HCT116 (cell line): ENCODE results near the gene EPN1. TPM values are rescaled to one million over a fixed set of nuclear protein-coding genes. Genes with fewer than 3 reads are reported as not detected.
"Not testable (repeated sequence)": the region's sequence is repeated elsewhere in the genome, so short reads cannot be mapped to it uniquely, and the experiment has no call there.

Source experiments
- ATAC-seq: fragments of 200-7000 bp; cut with Tn5 transposase; 2 replicates; pipeline ENCODE4 v1.9.1; 2020; ENCODE audit warnings: mild to moderate bottlenecking, moderate library complexity
- BruUV-seq: library from RNA; stranded (reverse); fragments of 400-500 nt; replicated peaks from 2 replicates; lab custom pipeline; 2021; lab: Mats Ljungman, UMichigan
- CTCF ChIA-PET: fragments of 300-600 bp; sonication (Branson Sonifier 250); formaldehyde crosslinking; loops from one replicate; lab custom pipeline; 2021; ENCODE audit warnings: antibody characterized with exemption; lab: Charles Lee
- POLR2A ChIA-PET: fragments of 300-600, 350-600 bp; sonication (Branson Sonifier 250); formaldehyde crosslinking; loops from one replicate; lab custom pipeline; 2021; ENCODE audit warnings: antibody characterized with exemption; lab: Charles Lee
- RAD21 ChIA-PET, 2 experiments: fragments of 300-600 bp; sonication (Branson Sonifier 250); formaldehyde crosslinking; loops; one replicate each; lab custom pipeline; 2023; ENCODE audit warnings: low total read pairs in 2 of 2; ENCODE audit not compliant: uncharacterized antibody in 2 of 2, unreplicated experiment in 2 of 2, low non-redundant PET in 1 of 2; lab: Charles Lee
- DNase-seq: peaks from one replicate; pipeline ENCODE4 v3.0.0-alpha.2; 2010; ENCODE audit warnings: low read depth, low spot score
- H2AFZ ChIP-seq: fragments of 200-600 bp; shearing (Covaris generic), sonication (generic); 2 replicates; pipeline ENCODE4 v1.6.1; 2017; ENCODE audit warnings: low read depth, mixed run types, mixed read lengths, antibody characterized with exemption, low read length; ENCODE audit not compliant: poor library complexity, severe bottlenecking
- H3K27ac ChIP-seq: 2 replicates; pipeline ENCODE4 v1.5.1; 2012; ENCODE audit warnings: low read depth, low read length
- H3K27me3 ChIP-seq: fragments of 200-600 bp; sonication (generic); 2 replicates; pipeline ENCODE4 v1.6.1; 2016; ENCODE audit warnings: mixed run types, low read length, mixed read lengths; ENCODE audit not compliant: insufficient read depth
- H3K36me3 ChIP-seq, 2 experiments: fragments of 200-500 bp in 1 of 2; fragments of 200-600 bp in 1 of 2; sonication (Bioruptor generic) in 1 of 2; sonication (generic) in 1 of 2; 2 replicates each; pipeline versions ENCODE4 v1.5.1 to v1.6.1; 2014 to 2016; ENCODE audit warnings: low read length in 2 of 2, inconsistent platforms in 1 of 2, mixed read lengths in 1 of 2, mixed run types in 1 of 2; ENCODE audit not compliant: insufficient read depth in 2 of 2, control insufficient read depth in 1 of 2
- H3K4me1 ChIP-seq, 2 experiments: fragments of 200-600 bp in 1 of 2; sonication (generic) in 1 of 2; 2 replicates each; pipeline versions ENCODE4 v1.5.1 to v1.6.1; 2012 to 2017; ENCODE audit warnings: low read length in 2 of 2, inconsistent platforms in 1 of 2, mild to moderate bottlenecking in 1 of 2, mixed read lengths in 1 of 2, mixed run types in 1 of 2, moderate library complexity in 1 of 2; ENCODE audit not compliant: insufficient read depth in 2 of 2, control insufficient read depth in 1 of 2
- H3K4me2 ChIP-seq: fragments of 200-600 bp; sonication (generic); 2 replicates; pipeline ENCODE4 v1.6.1; 2017; ENCODE audit warnings: mixed run types, low read length, mixed read lengths
- H3K4me3 ChIP-seq, 2 experiments: fragments of 200-600 bp in 1 of 2; sonication (generic) in 1 of 2; replicated peaks in 1 of 2; 2 replicates each; pipeline ENCODE4 v1.5.1; 2011 to 2016; ENCODE audit warnings: low read length in 2 of 2, control low read depth in 1 of 2, low read depth in 1 of 2, mild to moderate bottlenecking in 1 of 2, mixed read lengths in 1 of 2, mixed run types in 1 of 2
- H3K79me2 ChIP-seq: fragments of 200-600 bp; sonication (generic); 2 replicates; pipeline ENCODE4 v1.6.1; 2017; ENCODE audit warnings: mild to moderate bottlenecking, mixed run types, low read length, moderate library complexity, mixed read lengths; ENCODE audit not compliant: insufficient read depth
- H3K9ac ChIP-seq: fragments of 200-600 bp; sonication (generic); 2 replicates; pipeline ENCODE4 v1.6.1; 2016; ENCODE audit warnings: low read length, mixed read lengths
- H3K9me2 ChIP-seq: fragments of 200-600 bp; sonication (generic), shearing (Covaris generic); 2 replicates; pipeline ENCODE4 v1.6.1; 2017; ENCODE audit warnings: mixed run types, mild to moderate bottlenecking, moderate library complexity; ENCODE audit not compliant: insufficient read depth
- H3K9me3 ChIP-seq, 2 experiments: fragments of 200-500 bp in 1 of 2; fragments of 200-600 bp in 1 of 2; sonication (Bioruptor generic) in 1 of 2; sonication (generic) in 1 of 2; 2 replicates each; pipeline ENCODE4 v1.6.1; 2014 to 2017; ENCODE audit warnings: low read length in 2 of 2, mixed read lengths in 2 of 2, inconsistent platforms in 1 of 2, low read depth in 1 of 2, mild to moderate bottlenecking in 1 of 2, mixed run types in 1 of 2, moderate library complexity in 1 of 2; ENCODE audit not compliant: control insufficient read depth in 1 of 2, insufficient read depth in 1 of 2
- H4K20me1 ChIP-seq: fragments of 200-600 bp; sonication (generic), shearing (Covaris generic); 2 replicates; pipeline ENCODE4 v1.6.1; 2017; ENCODE audit warnings: mixed run types, mild to moderate bottlenecking, moderate library complexity; ENCODE audit not compliant: insufficient read depth
- intact Hi-C: fragments of 100-400 bp; cut with micrococcal nuclease; formaldehyde crosslinking; loops from 2 replicates; pipeline ENCODE4 v1.10.0; 2022
- total RNA-seq: library from RNA; stranded (reverse); gene quantifications from one replicate; pipeline ENCODE4 v1.2.1, GENCODE V29; 2021; ENCODE audit not compliant: unreplicated experiment

The EPN1 gene
- total RNA-seq, 1 experiment from 2014 or later = 122 TPM

DNA sequence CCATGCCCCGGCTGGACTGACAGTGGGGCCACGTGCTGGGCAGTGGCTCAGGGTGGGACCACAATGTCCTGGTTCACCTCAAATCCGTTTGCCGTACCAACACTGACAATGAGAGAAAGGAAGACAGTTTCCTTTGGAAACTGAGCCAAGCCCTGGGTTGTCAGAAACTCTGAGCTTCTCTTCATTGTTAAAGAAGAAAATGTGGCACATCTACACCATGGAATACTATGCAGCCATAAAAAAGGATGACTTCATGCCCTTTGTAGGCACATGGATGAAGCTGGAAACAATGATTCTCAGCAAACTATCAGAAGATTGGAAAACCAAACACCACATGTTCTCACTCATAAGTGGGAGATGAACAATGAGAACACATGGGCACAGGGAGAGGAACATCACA lies 81.8 kb downstream of the EPN1 start:
- DNase-seq, POLR2A ChIA-PET, H3K4me3 ChIP-seq, CTCF ChIA-PET, H3K4me1 ChIP-seq, H3K9me2 ChIP-seq, H3K27ac ChIP-seq, ATAC-seq, H3K9me3 ChIP-seq, H4K20me1 ChIP-seq, intact Hi-C loops, H2AFZ ChIP-seq, H3K36me3 ChIP-seq, H3K9ac ChIP-seq, BruUV-seq, H3K4me2 ChIP-seq, H3K79me2 ChIP-seq, RAD21 ChIA-PET: not testable (repeated sequence)
- peaks cover 33% of the 10 kb centered on the region; the same call in 1 of the 2 replicates for H3K27me3 ChIP-seq

DNA sequence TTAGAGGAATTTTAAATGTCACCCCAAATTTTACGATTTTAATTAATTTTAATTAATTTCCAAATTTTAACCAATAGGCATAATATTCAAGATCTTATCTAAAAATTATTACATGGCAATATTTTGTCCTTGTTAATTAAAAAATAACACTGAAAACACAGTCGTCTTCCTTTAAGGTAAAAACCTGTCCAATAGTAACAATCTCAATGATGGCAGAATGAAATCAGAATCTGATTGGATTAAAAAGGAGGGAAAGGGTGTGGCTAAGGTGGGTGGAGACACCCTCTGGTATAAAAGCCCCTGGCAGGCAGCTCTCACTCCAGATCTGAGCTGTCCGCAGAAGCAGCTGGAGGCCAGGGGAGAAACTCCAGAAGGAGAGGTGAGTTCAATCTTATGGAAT lies 83.8 kb downstream of the EPN1 start, which contains the start of gene RFPL4A:
TSS of gene RFPL4A (plus strand) at position 301 of the 400 bp plus-strand sequence. CDS start 2,704 bp downstream, outside the sequence.
- H3K79me2 ChIP-seq, H3K4me1 ChIP-seq, CTCF ChIA-PET, H3K4me3 ChIP-seq, BruUV-seq, H3K9me3 ChIP-seq, POLR2A ChIA-PET, H4K20me1 ChIP-seq, H3K9ac ChIP-seq, intact Hi-C loops, H3K4me2 ChIP-seq, DNase-seq, H3K9me2 ChIP-seq, H3K36me3 ChIP-seq, H2AFZ ChIP-seq, RAD21 ChIA-PET, H3K27ac ChIP-seq, ATAC-seq: not testable (repeated sequence)
- H3K27me3 ChIP-seq = peaks cover 32% of the 10 kb centered on the region; the same call in 1 of the 2 replicates

Other genes with a start within 250 kb of the EPN1 start
- not detected for gene SHISA7, start 231.9 kb upstream of the EPN1 start, total RNA-seq
- gene ISOC2, start 213.6 kb upstream of the EPN1 start, total RNA-seq = 56.8 TPM
- 0.34 TPM for gene C19orf85, start 210.5 kb upstream of the EPN1 start, total RNA-seq
- gene ZNF628, start 198.6 kb upstream of the EPN1 start, total RNA-seq = 14.9 TPM
- gene NAT14, start 190.0 kb upstream of the EPN1 start, total RNA-seq = 55.3 TPM
- gene SSC5D, start 186.8 kb upstream of the EPN1 start, total RNA-seq = 1.5 TPM
- 0.30 TPM for gene SBK2, start 138.1 kb upstream of the EPN1 start, total RNA-seq
- 1.2 TPM for gene SBK3, start 129.7 kb upstream of the EPN1 start, total RNA-seq
- 24.1 TPM for gene ZNF579, start 94.4 kb upstream of the EPN1 start, total RNA-seq
- gene FIZ1, start 75.7 kb upstream of the EPN1 start, total RNA-seq = 15.3 TPM
- gene ZNF524, start 74.9 kb upstream of the EPN1 start, total RNA-seq = 17.2 TPM
- gene ZNF865, start 69.6 kb upstream of the EPN1 start, total RNA-seq = 16.2 TPM
- 5.3 TPM for gene ZNF784, start 50.7 kb upstream of the EPN1 start, total RNA-seq
- gene ZNF580, start 34.2 kb upstream of the EPN1 start, total RNA-seq = 36.7 TPM
- 44.4 TPM for gene ZNF581, start 31.6 kb upstream of the EPN1 start, total RNA-seq
- 1.0 TPM for gene CCDC106, start 27.0 kb upstream of the EPN1 start, total RNA-seq
- gene U2AF2, start 20.2 kb upstream of the EPN1 start, total RNA-seq = 259 TPM
- not detected for gene NLRP9, start 63.2 kb downstream of the EPN1 start, total RNA-seq
- not detected for gene RFPL4A, start 83.9 kb downstream of the EPN1 start, total RNA-seq
- gene RFPL4AL1, start 93.9 kb downstream of the EPN1 start, total RNA-seq = not detected
- gene NLRP11, start 156.8 kb downstream of the EPN1 start, total RNA-seq = 0.86 TPM
- 0.52 TPM for gene NLRP4, start 161.3 kb downstream of the EPN1 start, total RNA-seq